OCI-LY3 (cell line): ENCODE data around the gene MAN1A1.

ENCODE experiments used
- CTCF ChIP-seq: fragments of 200-600, 300-600 bp; sonication (generic); IDR thresholded peaks from 2 replicates; pipeline ENCODE4 v1.5.1; 2014; ENCODE audit warnings: antibody characterized with exemption, low read length, low read depth
- EZH2phosphoT487 ChIP-seq: fragments of 200-600 bp; shearing (Covaris generic); IDR thresholded peaks from 2 replicates; pipeline ENCODE4 v1.6.1; 2018; ENCODE audit warnings: antibody characterized with exemption, mixed run types, low read depth

DNA sequence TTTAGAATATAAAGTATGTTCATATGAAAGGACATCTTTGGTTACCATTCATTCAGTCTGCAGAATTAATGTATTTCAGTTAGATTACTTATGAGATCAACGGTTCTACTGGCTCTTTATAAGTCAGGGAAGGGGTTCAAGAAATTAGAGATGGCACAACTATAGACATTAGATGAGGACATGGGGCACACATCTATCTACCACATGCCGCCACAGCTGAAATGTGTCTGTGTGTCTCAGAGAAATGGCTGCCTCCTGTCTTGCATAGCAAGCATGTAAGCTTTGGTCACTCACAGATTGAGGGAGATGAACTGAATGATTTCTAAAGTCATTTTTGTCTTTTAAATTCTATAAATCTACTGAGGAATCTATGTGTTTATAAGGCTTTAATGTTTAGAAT is 142.2 kb downstream of the MAN1A1 start:
- TF ChIP-seq CTCF (no peak), EZH2phosphoT487 (no peak)
